AG09309 (cell line): ENCODE results near the gene AGMO.

Experiments used
- DNase-seq: peaks from one replicate; pipeline ENCODE4 v3.0.0-alpha.2; 2010; ENCODE audit warnings: low read depth
- H3K4me3 ChIP-seq: 2 replicates; pipeline ENCODE4 v1.5.1; 2011; ENCODE audit warnings: mild to moderate bottlenecking, low read depth, low read length, moderate library complexity; ENCODE audit not compliant: control insufficient read depth
- CTCF ChIP-seq: IDR thresholded peaks from 2 replicates; pipeline ENCODE4 v1.5.1; 2011; ENCODE audit warnings: mild to moderate bottlenecking, low read depth, low read length, inconsistent platforms; ENCODE audit not compliant: insufficient read depth, control insufficient read depth; ENCODE audit errors: missing control alignments

Gene AGMO

GRCh38 chr7:15507708-15508107 lies 54.1 kb downstream of the AGMO start:
- H3K4me3 ChIP-seq, result no peak overlapping the region
- no peak for DNase-seq
- no peak for TF ChIP-seq CTCF

- no peak overlapping the region for H3K4me3 ChIP-seq
- DNase-seq, result no peak
- no peak for TF ChIP-seq CTCF
Measured at GRCh38 chr7:15507171-15507570, 54.6 kb downstream of the AGMO start.

GRCh38 chr7:15505761-15506160 lies 56.1 kb downstream of the AGMO start:
- no peak for TF ChIP-seq CTCF
- H3K4me3 ChIP-seq, result no peak overlapping the region
- DNase-seq, result no peak

- TF ChIP-seq CTCF, result no peak
- no peak for DNase-seq
- H3K4me3 ChIP-seq, result no peak overlapping the region
Measured at GRCh38 chr7:15504351-15504750, 57.5 kb downstream of the AGMO start.

- peak; percentile 28 for TF ChIP-seq CTCF
- no peak for DNase-seq
- H3K4me3 ChIP-seq, result no peak overlapping the region
Measured at GRCh38 chr7:15503603-15504290, 58.1 kb downstream of the AGMO start.

- no peak for TF ChIP-seq CTCF
Measured at GRCh38 chr7:15498465-15498864, 63.4 kb downstream of the AGMO start.

More at GRCh38 chr7:15498465-15498864, 63.4 kb downstream of the AGMO start:
- no peak for DNase-seq
- no peak overlapping the region for H3K4me3 ChIP-seq
